WTC11 (cell line): ENCODE results near the gene GPC6. TPM values are rescaled to one million over a fixed set of nuclear protein-coding genes. Genes with fewer than 3 reads are reported as not detected.

Experiments used
- ATAC-seq: fragments of 200-7000 bp; cut with Tn5 transposase; 2 replicates; pipeline ENCODE4 v1.10.0; 2021; ENCODE audit warnings: mild to moderate bottlenecking, moderate library complexity
- CTCF ChIA-PET: fragments of 300-600 bp; sonication (Branson Sonifier 250); formaldehyde crosslinking; loops from one replicate; lab custom pipeline; 2021; ENCODE audit warnings: antibody characterized with exemption; lab: Charles Lee
- POLR2A ChIA-PET: fragments of 350-600 bp; sonication (Branson Sonifier 250); formaldehyde crosslinking; loops from one replicate; lab custom pipeline; 2021; ENCODE audit warnings: antibody characterized with exemption; lab: Charles Lee
- DNase-seq: peaks from one replicate; pipeline ENCODE4 v3.0.0; 2021; ENCODE audit warnings: low spot score
- H3K27ac Mint-ChIP-seq: 2 replicates; pipeline ENCODE4 v1.8.0; 2021; ENCODE audit warnings: mixed read lengths
- H3K27me3 Mint-ChIP-seq: 2 replicates; pipeline ENCODE4 v1.8.0; 2021; ENCODE audit warnings: low read depth, mild to moderate bottlenecking, moderate library complexity, mixed read lengths
- H3K36me3 Mint-ChIP-seq: 2 replicates; pipeline ENCODE4 v1.8.0; 2021; ENCODE audit warnings: mixed read lengths
- H3K4me1 Mint-ChIP-seq: 2 replicates; pipeline ENCODE4 v1.8.0; 2022; ENCODE audit warnings: mixed read lengths
- H3K4me3 Mint-ChIP-seq: 2 replicates; pipeline ENCODE4 v1.8.0; 2021; ENCODE audit warnings: mild to moderate bottlenecking, moderate library complexity, mixed read lengths
- H3K9me3 Mint-ChIP-seq: 2 replicates; pipeline ENCODE4 v1.8.0; 2021; ENCODE audit warnings: mixed read lengths
- ATF1 ChIP-seq: sonication (generic); formaldehyde crosslinking; IDR thresholded peaks from 2 replicates; pipeline ENCODE4 v1.8.1; 2023; ENCODE audit warnings: mild to moderate bottlenecking, moderate library complexity, missing genetic modification reagents
- CBFB ChIP-seq: sonication (generic); formaldehyde crosslinking; IDR thresholded peaks from 2 replicates; pipeline ENCODE4 v1.8.1; 2022; ENCODE audit warnings: mild to moderate bottlenecking, low read depth, missing genetic modification reagents
- ELF4 ChIP-seq: sonication (generic); formaldehyde crosslinking; IDR thresholded peaks from 2 replicates; pipeline ENCODE4 v1.8.1; 2022; ENCODE audit warnings: low read depth, mild to moderate bottlenecking, moderate library complexity, missing genetic modification reagents
- MAX ChIP-seq: sonication (generic); formaldehyde crosslinking; IDR thresholded peaks from 2 replicates; pipeline ENCODE4 v1.8.0; 2022; ENCODE audit warnings: mild to moderate bottlenecking, missing genetic modification reagents
- MLX ChIP-seq: sonication (generic); formaldehyde crosslinking; IDR thresholded peaks from 2 replicates; pipeline ENCODE4 v1.8.1; 2023; ENCODE audit warnings: mild to moderate bottlenecking, missing genetic modification reagents, moderate library complexity
- MXD4 ChIP-seq: fragments of 250-450 bp; sonication (Bioruptor Pico); IDR thresholded peaks from 2 replicates; pipeline ENCODE4 v1.8.0; 2021; ENCODE audit warnings: mild to moderate bottlenecking, moderate library complexity, borderline replicate concordance
- NR2C2 ChIP-seq: sonication (generic); formaldehyde crosslinking; IDR thresholded peaks from 2 replicates; pipeline ENCODE4 v1.8.0; 2022; ENCODE audit warnings: mild to moderate bottlenecking, missing genetic modification reagents
- ZNF396 ChIP-seq: fragments of 250-450 bp; sonication (Bioruptor Pico); IDR thresholded peaks from 2 replicates; pipeline ENCODE4 v1.8.0; 2021; ENCODE audit warnings: mild to moderate bottlenecking, moderate library complexity, borderline replicate concordance
- ZNF423 ChIP-seq: fragments of 250-450 bp; sonication (Bioruptor Pico); IDR thresholded peaks from 2 replicates; pipeline ENCODE4 v2.1.2; 2022; ENCODE audit warnings: mild to moderate bottlenecking, moderate library complexity
- ZNF512 ChIP-seq: sonication (generic); formaldehyde crosslinking; IDR thresholded peaks from 2 replicates; pipeline ENCODE4 v1.8.1; 2022; ENCODE audit warnings: missing genetic modification reagents, borderline replicate concordance
- ZNF532 ChIP-seq: fragments of 250-450 bp; sonication (Bioruptor Pico); IDR thresholded peaks from 2 replicates; pipeline ENCODE4 v1.9.0; 2021; ENCODE audit warnings: mild to moderate bottlenecking, borderline replicate concordance
- total RNA-seq: library from RNA; stranded (reverse); gene quantifications from 3 replicates; pipeline ENCODE4 v1.2.3, GENCODE V29; 2021
- TF ChIP-seq, protein P1 (sequence below): sonication (generic); formaldehyde crosslinking; IDR thresholded peaks from 2 replicates; pipeline ENCODE4 v1.8.1; 2022; ENCODE audit warnings: mild to moderate bottlenecking, moderate library complexity, missing genetic modification reagents
- TF ChIP-seq, protein P2 (sequence below): sonication (generic); formaldehyde crosslinking; IDR thresholded peaks from 2 replicates; pipeline ENCODE4 v1.8.0; 2023; ENCODE audit warnings: mild to moderate bottlenecking, missing genetic modification reagents
- TF ChIP-seq, protein P3 (sequence below): sonication (generic); formaldehyde crosslinking; conservative IDR thresholded peaks from 2 replicates; pipeline ENCODE4 v1.8.1; 2023; ENCODE audit warnings: mild to moderate bottlenecking, low read depth, missing genetic modification reagents, moderate library complexity
- TF ChIP-seq, protein P4 (sequence below): sonication (generic); formaldehyde crosslinking; IDR thresholded peaks from 2 replicates; pipeline ENCODE4 v1.8.0; 2022; ENCODE audit warnings: mild to moderate bottlenecking, missing genetic modification reagents

The GPC6 gene
- total RNA-seq, 1 experiment from 2014 or later = 19.5 TPM

DNA sequence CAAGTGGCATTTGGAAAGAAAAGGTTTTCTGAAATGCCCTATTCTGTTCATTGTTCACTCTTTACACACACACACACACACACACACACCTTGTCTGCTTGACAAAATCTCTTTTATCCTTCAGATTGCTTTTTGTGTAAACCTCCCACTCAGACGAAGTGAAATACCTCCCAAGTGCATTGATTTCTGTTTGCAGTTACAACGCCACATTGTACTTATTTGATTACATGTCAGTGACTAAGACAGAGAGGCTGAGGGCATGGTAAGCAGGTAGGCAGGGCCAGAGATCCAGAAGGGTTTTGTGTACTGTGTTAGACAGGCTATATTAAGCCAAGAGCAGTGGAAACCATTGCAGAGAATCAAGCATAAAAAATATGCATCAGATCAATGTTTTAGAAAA, 561.8 kb downstream of the GPC6 start:
- no peak for ATAC-seq
- Mint-ChIP-seq H3K27ac (no peak overlapping the region), H3K27me3 (no peaks in the 10 kb centered on the region), H3K4me1 (peaks cover 9% of the 10 kb centered on the region), H3K4me3 (no peak overlapping the region), H3K9me3 (peaks cover 3% of the 10 kb centered on the region; the same call in 1 of the 2 replicates), H3K36me3 (no peaks in the 10 kb centered on the region)
- CTCF ChIA-PET = no interaction called here
- POLR2A ChIA-PET = no interaction called here
- TF ChIP-seq ELF4 (CRISPR knock-in tag) = no peak
- no peak for TF ChIP-seq ZNF396 (CRISPR knock-in tag)
- TF ChIP-seq MAX = no peak
- no peak for TF ChIP-seq MXD4
- TF ChIP-seq NR2C2 (CRISPR knock-in tag) = no peak
- no peak for TF ChIP-seq MLX (CRISPR knock-in tag)
- TF ChIP-seq ZNF423 = no peak
- TF ChIP-seq CBFB (CRISPR knock-in tag) = no peak
- TF ChIP-seq, protein P1, sequence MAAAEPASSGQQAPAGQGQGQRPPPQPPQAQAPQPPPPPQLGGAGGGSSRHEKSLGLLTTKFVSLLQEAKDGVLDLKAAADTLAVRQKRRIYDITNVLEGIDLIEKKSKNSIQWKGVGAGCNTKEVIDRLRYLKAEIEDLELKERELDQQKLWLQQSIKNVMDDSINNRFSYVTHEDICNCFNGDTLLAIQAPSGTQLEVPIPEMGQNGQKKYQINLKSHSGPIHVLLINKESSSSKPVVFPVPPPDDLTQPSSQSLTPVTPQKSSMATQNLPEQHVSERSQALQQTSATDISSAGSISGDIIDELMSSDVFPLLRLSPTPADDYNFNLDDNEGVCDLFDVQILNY (CRISPR knock-in tag) = no peak
- TF ChIP-seq, protein P2, sequence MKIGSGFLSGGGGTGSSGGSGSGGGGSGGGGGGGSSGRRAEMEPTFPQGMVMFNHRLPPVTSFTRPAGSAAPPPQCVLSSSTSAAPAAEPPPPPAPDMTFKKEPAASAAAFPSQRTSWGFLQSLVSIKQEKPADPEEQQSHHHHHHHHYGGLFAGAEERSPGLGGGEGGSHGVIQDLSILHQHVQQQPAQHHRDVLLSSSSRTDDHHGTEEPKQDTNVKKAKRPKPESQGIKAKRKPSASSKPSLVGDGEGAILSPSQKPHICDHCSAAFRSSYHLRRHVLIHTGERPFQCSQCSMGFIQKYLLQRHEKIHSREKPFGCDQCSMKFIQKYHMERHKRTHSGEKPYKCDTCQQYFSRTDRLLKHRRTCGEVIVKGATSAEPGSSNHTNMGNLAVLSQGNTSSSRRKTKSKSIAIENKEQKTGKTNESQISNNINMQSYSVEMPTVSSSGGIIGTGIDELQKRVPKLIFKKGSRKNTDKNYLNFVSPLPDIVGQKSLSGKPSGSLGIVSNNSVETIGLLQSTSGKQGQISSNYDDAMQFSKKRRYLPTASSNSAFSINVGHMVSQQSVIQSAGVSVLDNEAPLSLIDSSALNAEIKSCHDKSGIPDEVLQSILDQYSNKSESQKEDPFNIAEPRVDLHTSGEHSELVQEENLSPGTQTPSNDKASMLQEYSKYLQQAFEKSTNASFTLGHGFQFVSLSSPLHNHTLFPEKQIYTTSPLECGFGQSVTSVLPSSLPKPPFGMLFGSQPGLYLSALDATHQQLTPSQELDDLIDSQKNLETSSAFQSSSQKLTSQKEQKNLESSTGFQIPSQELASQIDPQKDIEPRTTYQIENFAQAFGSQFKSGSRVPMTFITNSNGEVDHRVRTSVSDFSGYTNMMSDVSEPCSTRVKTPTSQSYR = no peak
- no peak for TF ChIP-seq ZNF532 (CRISPR knock-in tag)
- DNase-seq = no peak

DNA sequence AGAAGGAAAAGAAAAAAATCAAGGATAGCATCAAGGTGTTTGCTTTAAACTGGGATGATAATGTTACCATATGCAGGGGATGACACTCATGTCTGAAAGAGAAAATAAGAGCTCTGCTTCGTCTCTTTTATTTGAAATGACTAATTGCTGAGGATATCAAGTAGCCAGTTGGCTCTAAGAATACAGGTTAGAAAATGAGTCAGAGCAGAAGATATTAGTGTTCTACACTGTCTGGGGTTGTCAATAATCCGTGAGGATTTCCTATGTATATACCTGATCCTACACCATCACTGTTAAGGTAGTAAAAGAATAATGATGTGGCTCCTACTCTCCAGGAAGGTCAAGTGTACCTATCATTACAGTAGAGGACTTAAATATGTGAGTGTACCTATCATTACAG, 562.5 kb downstream of the GPC6 start:
- ChIA-PET POLR2A (no interaction called here), CTCF (no interaction called here)
- Mint-ChIP-seq H3K4me1 (peaks cover 9% of the 10 kb centered on the region), H3K4me3 (no peak overlapping the region), H3K27me3 (no peaks in the 10 kb centered on the region), H3K36me3 (no peaks in the 10 kb centered on the region), H3K9me3 (no peaks in the 10 kb centered on the region), H3K27ac (no peak overlapping the region)
- no peak for DNase-seq
- no peak for ATAC-seq
- TF ChIP-seq, protein P3, sequence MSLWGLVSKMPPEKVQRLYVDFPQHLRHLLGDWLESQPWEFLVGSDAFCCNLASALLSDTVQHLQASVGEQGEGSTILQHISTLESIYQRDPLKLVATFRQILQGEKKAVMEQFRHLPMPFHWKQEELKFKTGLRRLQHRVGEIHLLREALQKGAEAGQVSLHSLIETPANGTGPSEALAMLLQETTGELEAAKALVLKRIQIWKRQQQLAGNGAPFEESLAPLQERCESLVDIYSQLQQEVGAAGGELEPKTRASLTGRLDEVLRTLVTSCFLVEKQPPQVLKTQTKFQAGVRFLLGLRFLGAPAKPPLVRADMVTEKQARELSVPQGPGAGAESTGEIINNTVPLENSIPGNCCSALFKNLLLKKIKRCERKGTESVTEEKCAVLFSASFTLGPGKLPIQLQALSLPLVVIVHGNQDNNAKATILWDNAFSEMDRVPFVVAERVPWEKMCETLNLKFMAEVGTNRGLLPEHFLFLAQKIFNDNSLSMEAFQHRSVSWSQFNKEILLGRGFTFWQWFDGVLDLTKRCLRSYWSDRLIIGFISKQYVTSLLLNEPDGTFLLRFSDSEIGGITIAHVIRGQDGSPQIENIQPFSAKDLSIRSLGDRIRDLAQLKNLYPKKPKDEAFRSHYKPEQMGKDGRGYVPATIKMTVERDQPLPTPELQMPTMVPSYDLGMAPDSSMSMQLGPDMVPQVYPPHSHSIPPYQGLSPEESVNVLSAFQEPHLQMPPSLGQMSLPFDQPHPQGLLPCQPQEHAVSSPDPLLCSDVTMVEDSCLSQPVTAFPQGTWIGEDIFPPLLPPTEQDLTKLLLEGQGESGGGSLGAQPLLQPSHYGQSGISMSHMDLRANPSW = no peak
- TF ChIP-seq ATF1 (CRISPR knock-in tag) (no peak), ZNF512 (CRISPR knock-in tag) (no peak), CBFB (CRISPR knock-in tag) (no peak), MXD4 (no peak), MLX (CRISPR knock-in tag) (no peak)
- TF ChIP-seq, protein P4, sequence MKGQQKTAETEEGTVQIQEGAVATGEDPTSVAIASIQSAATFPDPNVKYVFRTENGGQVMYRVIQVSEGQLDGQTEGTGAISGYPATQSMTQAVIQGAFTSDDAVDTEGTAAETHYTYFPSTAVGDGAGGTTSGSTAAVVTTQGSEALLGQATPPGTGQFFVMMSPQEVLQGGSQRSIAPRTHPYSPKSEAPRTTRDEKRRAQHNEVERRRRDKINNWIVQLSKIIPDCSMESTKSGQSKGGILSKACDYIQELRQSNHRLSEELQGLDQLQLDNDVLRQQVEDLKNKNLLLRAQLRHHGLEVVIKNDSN (CRISPR knock-in tag) = no peak
